Natural killer cell (primary cell): ENCODE data around the gene GRM8. TPM values are rescaled to one million over a fixed set of nuclear protein-coding genes. Genes with fewer than 3 reads are reported as not detected.
"Not testable (repeated sequence)": the region's sequence is repeated elsewhere in the genome, so short reads cannot be mapped to it uniquely, and the experiment has no call there.

Source experiments
- ATAC-seq, 3 donors: fragments of 150-1000 bp in 2 of 3; fragments of 200-7000 bp in 1 of 3; cut with Tn5 transposase; 1 replicate in 1 of 3; 2 replicates in 2 of 3; pipeline ENCODE4 v1.10.0; 2021; ENCODE audit warnings: mild to moderate bottlenecking in 2 of 3, moderate library complexity in 2 of 3
- DNase-seq, 2 donors: peaks; one replicate each; pipeline versions ENCODE4 v3.0.0 to v3.0.0-alpha.2; 2013 to 2021; ENCODE audit warnings: mixed read lengths in 1 of 2
- H3K27ac ChIP-seq: one replicate; pipeline ENCODE4 v1.5.1; 2013; ENCODE audit warnings: mild to moderate bottlenecking, low read length
- H3K27me3 ChIP-seq: one replicate; pipeline ENCODE4 v1.6.1; 2013; ENCODE audit warnings: low read length; ENCODE audit not compliant: control insufficient read depth, insufficient read depth
- H3K36me3 ChIP-seq: one replicate; pipeline ENCODE4 v1.6.1; 2013; ENCODE audit warnings: low read length; ENCODE audit not compliant: control insufficient read depth, insufficient read depth
- H3K4me1 ChIP-seq: one replicate; pipeline ENCODE4 v1.6.1; 2013; ENCODE audit warnings: low read length; ENCODE audit not compliant: control insufficient read depth, insufficient read depth
- H3K4me3 ChIP-seq: one replicate; pipeline ENCODE4 v1.5.1; 2013; ENCODE audit warnings: low read length
- H3K9me3 ChIP-seq: one replicate; pipeline ENCODE4 v1.6.1; 2013; ENCODE audit warnings: low read length; ENCODE audit not compliant: control insufficient read depth, insufficient read depth
- H3K27ac Mint-ChIP-seq, 2 donors: one replicate each; pipeline ENCODE4 v1.8.0; 2022; ENCODE audit warnings: mild to moderate bottlenecking in 2 of 2, mixed read lengths in 2 of 2, moderate library complexity in 1 of 2
- H3K27me3 Mint-ChIP-seq, 2 donors: one replicate each; pipeline ENCODE4 v1.8.0; 2022; ENCODE audit warnings: low read depth in 2 of 2, mixed read lengths in 2 of 2
- H3K36me3 Mint-ChIP-seq: one replicate; pipeline ENCODE4 v1.8.0; 2022; ENCODE audit warnings: mixed read lengths
- H3K4me1 Mint-ChIP-seq, 2 donors: one replicate each; pipeline ENCODE4 v1.8.0; 2022; ENCODE audit warnings: mixed read lengths in 2 of 2
- H3K4me3 Mint-ChIP-seq: one replicate; pipeline ENCODE4 v1.8.0; 2022; ENCODE audit warnings: mild to moderate bottlenecking, moderate library complexity, mixed read lengths
- H3K9me3 Mint-ChIP-seq, 2 donors: one replicate each; pipeline ENCODE4 v1.8.0; 2022; ENCODE audit warnings: mixed read lengths in 2 of 2
- WGBS: methylation state at CpG from one replicate; pipeline ENCODE4 v1.1.7; 2013; ENCODE audit warnings: missing lambda C conversion rate; ENCODE audit not compliant: insufficient coverage; 5-methylcytosine and 5-hydroxymethylcytosine counted together
- intact Hi-C: fragments of 100-400 bp; cut with micrococcal nuclease; formaldehyde crosslinking; loops from one replicate; pipeline ENCODE4 v1.14.2; 2022
- total RNA-seq, 4 donors: library from RNA; stranded (reverse); fragments of 120-200 nt in 1 of 4; gene quantifications; one replicate each; pipeline versions ENCODE4 v1.2.3 to v1.2.4, GENCODE V29; 2013 to 2022
- TF ChIP-seq, protein P1 (sequence below): fragments of 200-600 bp; IDR thresholded peaks from one replicate; pipeline ENCODE4 v1.8.0; 2022; ENCODE audit warnings: antibody characterized with exemption

The GRM8 gene
- total RNA-seq, 3 donors from 2014 or later (not counting 1 experiment from before 2014, with no cell fraction given) = not detected

DNA sequence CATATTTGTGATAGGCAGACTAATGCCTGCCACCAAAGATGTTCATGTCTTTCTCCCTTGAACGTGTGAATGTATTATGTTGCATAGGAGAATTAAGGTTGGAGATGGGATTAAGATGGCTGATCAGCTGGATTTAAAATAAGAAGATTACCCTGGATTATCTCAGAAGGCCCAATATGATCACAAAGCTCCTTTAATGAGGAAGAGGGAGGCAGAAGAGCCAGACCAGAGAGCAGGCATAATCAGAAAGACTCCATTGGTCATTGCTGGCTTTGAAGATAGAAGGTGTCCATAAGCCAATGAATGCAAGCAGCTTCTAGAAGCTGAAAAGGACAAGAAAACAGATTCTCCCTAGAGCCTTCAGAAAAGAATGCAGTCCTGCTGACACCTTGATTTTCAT, 410.3 kb downstream of the GRM8 start:
- Mint-ChIP-seq H3K4me1 (no peaks in the 10 kb centered on the region), H3K27ac (no peak overlapping the region), H3K9me3 (peaks cover 0 to 5% of the 10 kb centered on the region in 2 donors), H3K4me3 (no peak overlapping the region), H3K27me3 (no peaks in the 10 kb centered on the region), H3K36me3 (no peaks in the 10 kb centered on the region)
- 81% methylated on average over 1 of the region's 1 CpG for WGBS
- no peak overlapping the region for H3K4me3 ChIP-seq
- intact Hi-C loops = no loop called here
- H3K4me1 ChIP-seq = no peaks in the 10 kb centered on the region
- no peak for DNase-seq
- H3K36me3 ChIP-seq = no peaks in the 10 kb centered on the region
- ATAC-seq = no peak
- H3K27ac ChIP-seq = no peak overlapping the region
- H3K9me3 ChIP-seq = no peaks in the 10 kb centered on the region
- TF ChIP-seq, protein P1, sequence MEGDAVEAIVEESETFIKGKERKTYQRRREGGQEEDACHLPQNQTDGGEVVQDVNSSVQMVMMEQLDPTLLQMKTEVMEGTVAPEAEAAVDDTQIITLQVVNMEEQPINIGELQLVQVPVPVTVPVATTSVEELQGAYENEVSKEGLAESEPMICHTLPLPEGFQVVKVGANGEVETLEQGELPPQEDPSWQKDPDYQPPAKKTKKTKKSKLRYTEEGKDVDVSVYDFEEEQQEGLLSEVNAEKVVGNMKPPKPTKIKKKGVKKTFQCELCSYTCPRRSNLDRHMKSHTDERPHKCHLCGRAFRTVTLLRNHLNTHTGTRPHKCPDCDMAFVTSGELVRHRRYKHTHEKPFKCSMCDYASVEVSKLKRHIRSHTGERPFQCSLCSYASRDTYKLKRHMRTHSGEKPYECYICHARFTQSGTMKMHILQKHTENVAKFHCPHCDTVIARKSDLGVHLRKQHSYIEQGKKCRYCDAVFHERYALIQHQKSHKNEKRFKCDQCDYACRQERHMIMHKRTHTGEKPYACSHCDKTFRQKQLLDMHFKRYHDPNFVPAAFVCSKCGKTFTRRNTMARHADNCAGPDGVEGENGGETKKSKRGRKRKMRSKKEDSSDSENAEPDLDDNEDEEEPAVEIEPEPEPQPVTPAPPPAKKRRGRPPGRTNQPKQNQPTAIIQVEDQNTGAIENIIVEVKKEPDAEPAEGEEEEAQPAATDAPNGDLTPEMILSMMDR = no peak
- H3K27me3 ChIP-seq = no peaks in the 10 kb centered on the region

DNA sequence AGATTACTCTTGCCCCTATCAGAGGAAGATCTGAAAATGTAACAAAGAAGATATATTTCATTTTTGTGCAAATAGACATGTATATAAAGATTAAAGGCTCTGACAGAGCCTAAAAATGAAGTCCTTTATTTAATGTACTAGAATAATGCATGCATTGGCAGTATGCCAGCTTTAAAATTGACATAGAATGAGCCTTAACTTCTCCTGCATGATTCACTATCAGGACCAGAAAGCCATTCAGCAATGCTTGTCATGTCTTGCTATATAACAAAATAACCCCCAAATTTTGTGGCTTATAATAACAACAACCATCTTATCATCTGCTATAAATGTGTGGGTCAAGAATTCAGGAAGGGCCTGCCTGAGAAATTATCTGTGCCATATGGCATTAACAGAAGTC, 411.9 kb downstream of the GRM8 start:
- no peak overlapping the region for H3K4me3 ChIP-seq
- H3K9me3 ChIP-seq = no peaks in the 10 kb centered on the region
- no peaks in the 10 kb centered on the region for H3K36me3 ChIP-seq
- ATAC-seq = no peak
- H3K27ac ChIP-seq = no peak overlapping the region
- DNase-seq = no peak
- no peaks in the 10 kb centered on the region for H3K4me1 ChIP-seq
- H3K9me3 Mint-ChIP-seq = peaks cover 0 to 9% of the 10 kb centered on the region in 2 donors
- TF ChIP-seq, protein P1 = no peak
- intact Hi-C loops = no loop called here
- no peaks in the 10 kb centered on the region for H3K27me3 Mint-ChIP-seq
- H3K27ac Mint-ChIP-seq = no peak overlapping the region
- no peaks in the 10 kb centered on the region for H3K36me3 Mint-ChIP-seq
- H3K27me3 ChIP-seq = no peaks in the 10 kb centered on the region
- H3K4me3 Mint-ChIP-seq = no peak overlapping the region
- no peaks in the 10 kb centered on the region for H3K4me1 Mint-ChIP-seq

- H3K27ac Mint-ChIP-seq = no peak overlapping the region
- Histone ChIP-seq H3K36me3 (no peaks in the 10 kb centered on the region), H3K4me3 (no peak overlapping the region), H3K4me1 (no peaks in the 10 kb centered on the region), H3K27ac (no peak overlapping the region), H3K9me3 (no peaks in the 10 kb centered on the region), H3K27me3 (no peaks in the 10 kb centered on the region)
- ATAC-seq = no peak
- H3K4me3 Mint-ChIP-seq = no peak overlapping the region
- DNase-seq = no peak
- H3K9me3 Mint-ChIP-seq = peaks cover 0 to 7% of the 10 kb centered on the region in 2 donors
- no peaks in the 10 kb centered on the region for H3K27me3 Mint-ChIP-seq
- WGBS = 75% methylated on average over 1 of the region's 1 CpG
- TF ChIP-seq, protein P1 = no peak
- intact Hi-C loops = no loop called here
- H3K4me1 Mint-ChIP-seq = no peaks in the 10 kb centered on the region
- H3K36me3 Mint-ChIP-seq = no peaks in the 10 kb centered on the region
These were observed 413.1 kb downstream of the GRM8 start for GRCh38 chr7:126839624-126840023.

DNA sequence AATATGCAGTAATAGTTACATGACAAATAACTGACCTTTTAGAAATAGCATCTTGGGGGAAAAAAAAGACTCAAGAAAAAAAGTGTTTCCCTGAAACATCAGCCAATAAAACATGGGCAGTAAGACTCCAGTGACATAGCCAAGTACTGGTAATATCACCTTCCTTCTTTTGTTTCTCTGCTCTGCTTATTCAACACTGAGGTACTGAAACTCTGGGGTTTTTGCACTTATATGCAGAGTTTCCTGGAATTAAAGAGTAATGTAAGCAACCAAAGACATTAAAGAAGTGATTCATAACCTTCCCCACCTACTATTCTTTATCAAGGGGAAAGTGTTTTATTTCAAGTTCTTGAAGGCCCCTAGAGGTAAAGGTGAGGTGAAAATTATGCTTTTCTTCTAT, 414.5 kb downstream of the GRM8 start:
- Mint-ChIP-seq H3K27me3 (no peaks in the 10 kb centered on the region), H3K9me3 (peaks cover 0 to 7% of the 10 kb centered on the region in 2 donors), H3K4me3 (no peak overlapping the region), H3K36me3 (no peaks in the 10 kb centered on the region), H3K4me1 (no peaks in the 10 kb centered on the region), H3K27ac (no peak overlapping the region)
- Histone ChIP-seq H3K4me1 (no peaks in the 10 kb centered on the region), H3K36me3 (no peaks in the 10 kb centered on the region), H3K27ac (no peak overlapping the region), H3K4me3 (no peak overlapping the region), H3K27me3 (no peaks in the 10 kb centered on the region), H3K9me3 (no peaks in the 10 kb centered on the region)
- no peak for DNase-seq
- intact Hi-C loops = no loop called here
- ATAC-seq = no peak
- TF ChIP-seq, protein P1 = no peak

- H3K4me1 ChIP-seq, H3K36me3 ChIP-seq, H3K4me3 Mint-ChIP-seq, H3K36me3 Mint-ChIP-seq, H3K27ac Mint-ChIP-seq, H3K27ac ChIP-seq, H3K4me3 ChIP-seq, H3K9me3 Mint-ChIP-seq, DNase-seq, H3K27me3 ChIP-seq, H3K9me3 ChIP-seq, intact Hi-C loops, H3K27me3 Mint-ChIP-seq, ATAC-seq, H3K4me1 Mint-ChIP-seq: not testable (repeated sequence)
- WGBS = 81% methylated on average over 9 of the region's 9 CpGs
These were observed 421.5 kb downstream of the GRM8 start for GRCh38 chr7:126831241-126831640.
